GM18907 (cell line): ENCODE data around the gene CASK.

Experiments used
- ATAC-seq: cut with Tn5 transposase; IDR thresholded peaks from one replicate; pipeline ENCODE4 v1.9.1; 2021; ENCODE audit warnings: mild to moderate bottlenecking, moderate library complexity; ENCODE audit not compliant: unreplicated experiment

Gene CASK

GRCh38 chrX:41591906-41592305 lies 331.4 kb downstream of the CASK start:
- no peak for ATAC-seq

GRCh38 chrX:41590641-41591040 lies 332.7 kb downstream of the CASK start:
- no peak for ATAC-seq

- no peak for ATAC-seq
Observed at GRCh38 chrX:41589634-41590270, 333.6 kb downstream of the CASK start.

GRCh38 chrX:41588271-41588670 lies 335.1 kb downstream of the CASK start:
- ATAC-seq = no peak

GRCh38 chrX:41580423-41581064 lies 342.8 kb downstream of the CASK start:
- ATAC-seq = no peak

- no peak for ATAC-seq
Observed at GRCh38 chrX:41563876-41564275, 359.5 kb downstream of the CASK start.

- ATAC-seq = peak; percentile 94
Observed at GRCh38 chrX:41561045-41561444, 362.3 kb downstream of the CASK start.

GRCh38 chrX:41559235-41560052 lies 363.9 kb downstream of the CASK start:
- ATAC-seq = no peak

GRCh38 chrX:41558531-41558930 lies 364.8 kb downstream of the CASK start:
- ATAC-seq = no peak

- no peak for ATAC-seq
Observed at GRCh38 chrX:41556958-41557357, 366.4 kb downstream of the CASK start.

GRCh38 chrX:41553688-41554087 lies 369.7 kb downstream of the CASK start:
- no peak for ATAC-seq

GRCh38 chrX:41548411-41548810 lies 374.9 kb downstream of the CASK start:
- no peak for ATAC-seq

GRCh38 chrX:41543668-41544067 lies 379.7 kb downstream of the CASK start:
- no peak for ATAC-seq

- ATAC-seq = no peak
Observed at GRCh38 chrX:41543025-41543424, 380.3 kb downstream of the CASK start.

GRCh38 chrX:41542536-41542935 lies 380.8 kb downstream of the CASK start:
- no peak for ATAC-seq

- ATAC-seq = no peak
Observed at GRCh38 chrX:41542135-41542534, 381.2 kb downstream of the CASK start.

GRCh38 chrX:41541386-41541785 lies 382.0 kb downstream of the CASK start:
- ATAC-seq = no peak

GRCh38 chrX:41538707-41539106 lies 384.6 kb downstream of the CASK start:
- ATAC-seq = no peak

- ATAC-seq = no peak
Observed at GRCh38 chrX:41530085-41530484, 393.3 kb downstream of the CASK start.

GRCh38 chrX:41529221-41529620 lies 394.1 kb downstream of the CASK start:
- ATAC-seq = no peak

GRCh38 chrX:41528784-41529183 lies 394.6 kb downstream of the CASK start:
- ATAC-seq = no peak

- peak; percentile 79 for ATAC-seq
Observed at GRCh38 chrX:41526925-41527324, 396.4 kb downstream of the CASK start.
